IMR-90 (cell line): ENCODE measurements around the gene HOXD8. TPM values are rescaled to one million over a fixed set of nuclear protein-coding genes. Genes with fewer than 3 reads are reported as not detected.

Experiments
- ATAC-seq: fragments of 200-7000 bp; cut with Tn5 transposase; 2 replicates; pipeline ENCODE4 v1.9.1; 2020; ENCODE audit warnings: low read depth, mild to moderate bottlenecking, moderate library complexity
- BruUV-seq: library from RNA; stranded (reverse); fragments of 400-500 nt; replicated peaks from 2 replicates; lab custom pipeline; 2021; lab: Mats Ljungman, UMichigan
- CTCF ChIA-PET: fragments of 300-600 bp; formaldehyde crosslinking; extraction: SDS; loops from one replicate; lab custom pipeline; 2021; ENCODE audit warnings: antibody characterized with exemption; lab: Yijun Ruan, JAX
- POLR2A ChIA-PET: fragments of 300-600 bp; sonication (Branson Sonifier 250); formaldehyde crosslinking; loops from one replicate; lab custom pipeline; 2022; ENCODE audit warnings: antibody characterized with exemption; ENCODE audit not compliant: unreplicated experiment; lab: Charles Lee
- DNase-seq: peaks from one replicate; pipeline ENCODE4 v3.0.0; 2013
- H2AFZ ChIP-seq: replicated peaks from 2 replicates; pipeline ENCODE3; 2013; ENCODE audit warnings: low read length, mild to moderate bottlenecking; ENCODE audit not compliant: poor library complexity
- H2AK5ac ChIP-seq: 2 replicates; pipeline ENCODE4 v1.6.1; 2013; ENCODE audit warnings: low read depth, low read length, inconsistent platforms
- H2AK9ac ChIP-seq: replicated peaks from 2 replicates; pipeline ENCODE3; 2013; ENCODE audit warnings: mild to moderate bottlenecking, low read depth, low read length, moderate library complexity; ENCODE audit not compliant: poor library complexity
- H2BK120ac ChIP-seq: 2 replicates; pipeline ENCODE4 v1.6.1; 2013; ENCODE audit warnings: low read depth, low read length, inconsistent platforms
- H2BK15ac ChIP-seq: 3 replicates; pipeline ENCODE4 v1.6.1; 2013; ENCODE audit warnings: low read depth, low read length, inconsistent platforms
- H2BK20ac ChIP-seq: 2 replicates; pipeline ENCODE4 v1.6.1; 2013; ENCODE audit warnings: low read depth, mild to moderate bottlenecking, inconsistent platforms, low read length, moderate library complexity
- H2BK5ac ChIP-seq: 2 replicates; pipeline ENCODE4 v1.6.1; 2013; ENCODE audit warnings: mild to moderate bottlenecking, low read depth, low read length, inconsistent platforms; ENCODE audit not compliant: poor library complexity, severe bottlenecking
- H3K14ac ChIP-seq: replicated peaks from 2 replicates; pipeline ENCODE4 v1.6.1; 2013; ENCODE audit warnings: low read depth, low read length, inconsistent platforms
- H3K18ac ChIP-seq: 2 replicates; pipeline ENCODE4 v1.6.1; 2013; ENCODE audit warnings: low read depth, low read length, control low read depth
- H3K23ac ChIP-seq: 2 replicates; pipeline ENCODE4 v1.6.1; 2013; ENCODE audit warnings: low read depth, low read length, inconsistent platforms
- H3K27ac ChIP-seq: 2 replicates; pipeline ENCODE4 v1.5.1; 2013; ENCODE audit warnings: mild to moderate bottlenecking, control low read depth, low read length; ENCODE audit not compliant: insufficient read depth
- H3K27me3 ChIP-seq: 2 replicates; pipeline ENCODE4 v1.6.1; 2013; ENCODE audit warnings: low read length; ENCODE audit not compliant: control insufficient read depth, insufficient read depth
- H3K36me3 ChIP-seq: 2 replicates; pipeline ENCODE4 v1.6.1; 2013; ENCODE audit warnings: low read length, mixed read lengths; ENCODE audit not compliant: control insufficient read depth, insufficient read depth
- H3K4ac ChIP-seq: 2 replicates; pipeline ENCODE4 v1.6.1; 2013; ENCODE audit warnings: low read depth, low read length, inconsistent platforms
- H3K4me1 ChIP-seq: 2 replicates; pipeline ENCODE4 v1.6.1; 2013; ENCODE audit warnings: low read length, mixed read lengths; ENCODE audit not compliant: control insufficient read depth, insufficient read depth
- H3K4me2 ChIP-seq: 2 replicates; pipeline ENCODE4 v1.6.1; 2013; ENCODE audit warnings: low read depth, mild to moderate bottlenecking, control low read depth, low read length, moderate library complexity
- H3K4me3 ChIP-seq: 2 replicates; pipeline ENCODE4 v1.5.1; 2013; ENCODE audit warnings: low read depth, mild to moderate bottlenecking, control low read depth, low read length, moderate library complexity; ENCODE audit not compliant: insufficient read depth
- H3K56ac ChIP-seq: 2 replicates; pipeline ENCODE4 v1.6.1; 2013; ENCODE audit warnings: low read length, inconsistent platforms; ENCODE audit not compliant: insufficient read depth; ENCODE audit errors: extremely low read depth
- H3K79me1 ChIP-seq, 2 experiments: 2 replicates each; pipeline ENCODE4 v1.6.1; 2013; ENCODE audit warnings: low read length in 2 of 2, inconsistent platforms in 1 of 2, low read depth in 1 of 2
- H3K9ac ChIP-seq: 2 replicates; pipeline ENCODE4 v1.6.1; 2013; ENCODE audit warnings: low read depth, low read length, control low read depth
- H3K9me1 ChIP-seq: 2 replicates; pipeline ENCODE4 v1.6.1; 2013; ENCODE audit warnings: low read length, inconsistent platforms; ENCODE audit not compliant: insufficient read depth
- H3K9me3 ChIP-seq: 2 replicates; pipeline ENCODE4 v1.6.1; 2013; ENCODE audit warnings: low read length; ENCODE audit not compliant: control insufficient read depth, insufficient read depth
- H4K20me1 ChIP-seq: 2 replicates; pipeline ENCODE4 v1.6.1; 2013; ENCODE audit warnings: low read length, inconsistent platforms; ENCODE audit not compliant: insufficient read depth
- H4K5ac ChIP-seq: 2 replicates; pipeline ENCODE4 v1.6.1; 2013; ENCODE audit warnings: mild to moderate bottlenecking, low read depth, low read length, control low read depth
- H4K8ac ChIP-seq, 2 experiments: 2 replicates each; pipeline ENCODE4 v1.6.1; 2013; ENCODE audit warnings: low read depth in 2 of 2, low read length in 2 of 2, control low read depth in 1 of 2, inconsistent platforms in 1 of 2
- H4K91ac ChIP-seq: 2 replicates; pipeline ENCODE4 v1.6.1; 2013; ENCODE audit warnings: low read depth, low read length, inconsistent platforms; ENCODE audit not compliant: insufficient read depth
- CHD1 ChIP-seq: IDR thresholded peaks from 2 replicates; pipeline ENCODE4 v1.6.1; 2012; ENCODE audit warnings: low read depth, low read length, improper control_type of control experiment
- CTCF ChIP-seq: conservative IDR thresholded peaks from 2 replicates; pipeline ENCODE4 v1.5.1; 2012; ENCODE audit warnings: mild to moderate bottlenecking, low read depth, low read length, improper control_type of control experiment
- ELK1 ChIP-seq: fragments of 150-350 bp; IDR thresholded peaks from 2 replicates; pipeline ENCODE4 v1.6.1; 2016; ENCODE audit warnings: low read depth, mild to moderate bottlenecking, low read length, moderate library complexity, borderline replicate concordance
- FOS ChIP-seq: fragments of 150-350 bp; IDR thresholded peaks from 2 replicates; pipeline ENCODE4 v1.6.1; 2016; ENCODE audit warnings: low read depth, low read length
- MAFK ChIP-seq: IDR thresholded peaks from 2 replicates; pipeline ENCODE4 v1.6.1; 2012; ENCODE audit warnings: low read depth, low read length, improper control_type of control experiment
- MAZ ChIP-seq: IDR thresholded peaks from 2 replicates; pipeline ENCODE4 v1.6.1; 2012; ENCODE audit warnings: low read depth, mild to moderate bottlenecking, low read length, improper control_type of control experiment, moderate library complexity, borderline replicate concordance
- MXI1 ChIP-seq: IDR thresholded peaks from 2 replicates; pipeline ENCODE4 v1.6.1; 2012; ENCODE audit warnings: low read depth, mild to moderate bottlenecking, low read length, moderate library complexity, borderline replicate concordance
- NFE2L2 ChIP-seq: fragments of 150-350 bp; IDR thresholded peaks from 2 replicates; pipeline ENCODE4 v1.6.1; 2016; ENCODE audit warnings: low read depth, mild to moderate bottlenecking, low read length
- POLR2A ChIP-seq: IDR thresholded peaks from 2 replicates; pipeline ENCODE4 v1.6.1; 2012; ENCODE audit warnings: mild to moderate bottlenecking, low read depth, low read length
- RAD21 ChIP-seq: IDR thresholded peaks from 2 replicates; pipeline ENCODE4 v1.6.1; 2012; ENCODE audit warnings: low read length, improper control_type of control experiment
- RCOR1 ChIP-seq: IDR thresholded peaks from 2 replicates; pipeline ENCODE4 v1.6.1; 2012; ENCODE audit warnings: mild to moderate bottlenecking, low read length, improper control_type of control experiment; ENCODE audit not compliant: insufficient replicate concordance
- RFX5 ChIP-seq: IDR thresholded peaks from 2 replicates; pipeline ENCODE4 v1.8.0; 2012; ENCODE audit warnings: low read depth, mild to moderate bottlenecking, low read length, moderate library complexity
- SMC3 ChIP-seq: fragments of 150-350 bp; IDR thresholded peaks from 2 replicates; pipeline ENCODE4 v1.6.1; 2016; ENCODE audit warnings: low read depth, mild to moderate bottlenecking, antibody characterized with exemption, low read length, moderate library complexity
- WGBS, 2 experiments: methylation state at CpG; one replicate each; pipeline versions ENCODE4 v1.1.5 to v1.1.7; 2013; ENCODE audit warnings: missing lambda C conversion rate in 2 of 2; ENCODE audit not compliant: insufficient read length in 1 of 2; ENCODE audit errors: extremely low coverage in 2 of 2; 5-methylcytosine and 5-hydroxymethylcytosine counted together
- dilution Hi-C: fragments of 300-500 bp; cut with HindIII; formaldehyde crosslinking; loops from one replicate; pipeline ENCODE4 v1.14.3; 2018; ENCODE audit warnings: low sequenced_read_pairs; ENCODE audit not compliant: unreplicated experiment
- in situ Hi-C: fragments of 300-500 bp; cut with MboI; formaldehyde crosslinking; loops from 3 replicates; pipeline ENCODE4 v1.14.3; 2019; ENCODE audit warnings: low sequenced_read_pairs, inconsistent platforms, mixed read lengths
- intact Hi-C: fragments of 100-400 bp; cut with micrococcal nuclease; formaldehyde crosslinking; loops from 2 replicates; pipeline ENCODE4 v1.10.0; 2022
- polyA plus RNA-seq, 3 experiments: library from polyadenylated mRNA; depleted of rRNA; stranded (reverse); fragments of >200 nt; gene quantifications; 2 replicates each; pipeline ENCODE4 v1.2.3, GENCODE V29; 2012; ENCODE audit warnings: low replicate concordance in 1 of 3
- total RNA-seq: library from RNA; depleted of rRNA; stranded (reverse); fragments of >200 nt; gene quantifications from 2 replicates; pipeline ENCODE4 v1.2.3, GENCODE V29; 2012
- TF ChIP-seq, protein P1 (sequence below): fragments of 150-350 bp; IDR thresholded peaks from 2 replicates; pipeline ENCODE4 v1.6.1; 2017; ENCODE audit warnings: mild to moderate bottlenecking, antibody characterized with exemption, low read length, low read depth

Gene HOXD8
- total and polyA plus RNA-seq, 2 of the 4 experiments (the other 2 are of a cell fraction), result not detected

GRCh38 chr2:176129813-176130146 is 275 bp downstream of the HOXD8 start:
- Histone ChIP-seq H3K79me1 (no peaks in the 10 kb centered on the region), H4K91ac (no peak overlapping the region), H3K14ac (no peak overlapping the region), H2AK9ac (no peak overlapping the region), H3K4me2 (0 out of 2 replicates have a peak overlapping the region, but pooled peaks have one; percentile 28), H3K27ac (no peak overlapping the region), H2AFZ (peak overlapping the region; percentile 66), H3K23ac (no peak overlapping the region), H2BK120ac (no peak overlapping the region), H4K20me1 (no peaks in the 10 kb centered on the region), H3K36me3 (no peaks in the 10 kb centered on the region), H2AK5ac (no peak overlapping the region), H4K5ac (no peak overlapping the region), H3K4me1 (no peaks in the 10 kb centered on the region), H2BK5ac (no peak overlapping the region), H2BK15ac (no peak overlapping the region), H3K4me3 (peak overlapping the region; percentile 7; the same call in 1 of the 2 replicates), H3K4ac (no peak overlapping the region), H3K9me1 (no peaks in the 10 kb centered on the region), H3K27me3 (peaks cover 86% of the 10 kb centered on the region), H3K9ac (no peak overlapping the region), H2BK20ac (no peak overlapping the region), H3K9me3 (no peaks in the 10 kb centered on the region; the same call in none of the 2 replicates), H3K56ac (no peak overlapping the region), H4K8ac (no peak overlapping the region), H3K18ac (no peak overlapping the region)
- DNase-seq, result no peak
- TF ChIP-seq MAZ (no peak), RCOR1 (no peak), POLR2A (no peak), NFE2L2 (no peak), RFX5 (no peak), MXI1 (no peak), CTCF (no peak), FOS (no peak), CHD1 (no peak), ELK1 (no peak), SMC3 (no peak), MAFK (no peak), RAD21 (no peak)
- TF ChIP-seq, protein P1, sequence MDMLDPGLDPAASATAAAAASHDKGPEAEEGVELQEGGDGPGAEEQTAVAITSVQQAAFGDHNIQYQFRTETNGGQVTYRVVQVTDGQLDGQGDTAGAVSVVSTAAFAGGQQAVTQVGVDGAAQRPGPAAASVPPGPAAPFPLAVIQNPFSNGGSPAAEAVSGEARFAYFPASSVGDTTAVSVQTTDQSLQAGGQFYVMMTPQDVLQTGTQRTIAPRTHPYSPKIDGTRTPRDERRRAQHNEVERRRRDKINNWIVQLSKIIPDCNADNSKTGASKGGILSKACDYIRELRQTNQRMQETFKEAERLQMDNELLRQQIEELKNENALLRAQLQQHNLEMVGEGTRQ, result no peak
- 9% methylated on average over 12 of the region's 43 CpGs; no CpG with 5 or more reads in 1 of the 2 experiments for WGBS, 2 experiments
- POLR2A ChIA-PET, result no interaction called here
- dilution Hi-C loops (no loop called here), in situ Hi-C loops (loop anchor here (5.0 to 10.0 kb wide), 4 partner anchors 325 to 1025 kb away; no protein-coding TSS in a partner anchor), intact Hi-C loops (no loop called here)
- peak; percentile 8; the same call in 1 of the 2 replicates for ATAC-seq
- no TSS peak for BruUV-seq
- CTCF ChIA-PET, result interaction anchor here (1.7 kb wide), 1 partner anchor 325 kb away, joined by 6 read pairs; no protein-coding TSS in a partner anchor
